ENCODE measurements around the gene SIVA1. TPM values are rescaled to one million over a fixed set of nuclear protein-coding genes. Genes with fewer than 3 reads are reported as not detected.

Gene SIVA1
- total RNA-seq, 3 donors from 2014 or later (not counting 1 experiment from before 2014, with no cell fraction given) = 59.7 to 74.8 (median 59.8) TPM

- TF ChIP-seq CTCF (IDR thresholded peaks at IDR 0.05) = no peak
- DNase-seq = no peak
- intact Hi-C loops (cut with micrococcal nuclease) = no loop called here
- Histone ChIP-seq H3K4me1 (ENCODE audit: control insufficient read depth, insufficient read depth, low read length) (peaks cover 3% of the 10 kb centered on the region), H3K27me3 (ENCODE audit: control insufficient read depth, insufficient read depth, low read length) (no peaks in the 10 kb centered on the region), H3K9me3 (ENCODE audit: control insufficient read depth, insufficient read depth, low read length) (no peaks in the 10 kb centered on the region), H3K4me3 (ENCODE audit: low read length) (no peak overlapping the region), H3K36me3 (ENCODE audit: control insufficient read depth, insufficient read depth, low read length) (no peaks in the 10 kb centered on the region), H3K27ac (ENCODE audit: low read length) (no peak overlapping the region)
- Mint-ChIP-seq H3K27me3 (ENCODE audit: low read depth in 2 of 2) (no peaks in the 10 kb centered on the region), H3K27ac (no peak overlapping the region), H3K4me3 (no peak overlapping the region), H3K9me3 (no peaks in the 10 kb centered on the region), H3K36me3 (no peaks in the 10 kb centered on the region), H3K4me1 (peaks cover 5 to 11% of the 10 kb centered on the region in 2 donors)
- WGBS (ENCODE audit: insufficient coverage) = 94% methylated on average over 18 of the region's 18 CpGs
- no peak for ATAC-seq
Observed at GRCh38 chr14:104715416-104715815, 37.5 kb upstream of the SIVA1 start.

- WGBS (ENCODE audit: insufficient coverage) = 91% methylated on average over 12 of the region's 12 CpGs
- no peaks in the 10 kb centered on the region for H3K36me3 ChIP-seq (ENCODE audit: control insufficient read depth, insufficient read depth, low read length)
- H3K4me1 Mint-ChIP-seq = peaks cover 5 to 11% of the 10 kb centered on the region in 2 donors
- ATAC-seq (no peak), DNase-seq (no peak)
- H3K27ac Mint-ChIP-seq = no peak overlapping the region
- no peak overlapping the region for H3K4me3 ChIP-seq (ENCODE audit: low read length)
- no peaks in the 10 kb centered on the region for H3K27me3 ChIP-seq (ENCODE audit: control insufficient read depth, insufficient read depth, low read length)
- H3K27ac ChIP-seq (ENCODE audit: low read length) = no peak overlapping the region
- TF ChIP-seq CTCF (IDR thresholded peaks at IDR 0.05) = no peak
- peaks cover 3% of the 10 kb centered on the region for H3K4me1 ChIP-seq (ENCODE audit: control insufficient read depth, insufficient read depth, low read length)
- H3K36me3 Mint-ChIP-seq = no peaks in the 10 kb centered on the region
- no peaks in the 10 kb centered on the region for H3K9me3 ChIP-seq (ENCODE audit: control insufficient read depth, insufficient read depth, low read length)
- H3K9me3 Mint-ChIP-seq = no peaks in the 10 kb centered on the region
- no peak overlapping the region for H3K4me3 Mint-ChIP-seq
- intact Hi-C loops (cut with micrococcal nuclease) = no loop called here
- no peaks in the 10 kb centered on the region for H3K27me3 Mint-ChIP-seq (ENCODE audit: low read depth in 2 of 2)
Observed at GRCh38 chr14:104715871-104716270, 37.1 kb upstream of the SIVA1 start.

DNA sequence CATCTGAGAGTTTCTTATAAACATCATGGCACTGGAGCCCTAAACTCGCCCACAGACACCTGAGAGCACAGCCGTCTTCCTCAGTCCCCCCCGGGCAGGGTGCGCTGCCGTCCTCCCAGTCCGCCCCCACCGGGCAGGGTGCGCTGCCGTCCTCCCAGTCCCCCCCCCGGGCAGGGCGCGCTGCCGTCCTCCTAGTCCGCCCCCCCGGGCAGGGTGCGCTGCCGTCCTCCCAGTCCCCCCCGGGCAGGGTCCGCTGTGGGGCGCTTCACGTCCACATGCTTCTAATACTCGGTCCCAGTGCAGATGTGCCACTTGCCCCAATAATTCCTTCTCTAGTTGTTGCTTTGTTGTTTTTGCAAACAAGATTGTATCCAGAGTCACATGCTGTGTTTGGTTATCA lies 35.8 kb upstream of the SIVA1 start:
- Mint-ChIP-seq H3K27ac (no peak overlapping the region), H3K4me3 (no peak overlapping the region), H3K27me3 (ENCODE audit: low read depth in 2 of 2) (no peaks in the 10 kb centered on the region), H3K4me1 (peaks cover 5 to 11% of the 10 kb centered on the region in 2 donors), H3K9me3 (no peaks in the 10 kb centered on the region), H3K36me3 (no peaks in the 10 kb centered on the region)
- 91% methylated on average over 22 of the region's 22 CpGs for WGBS (ENCODE audit: insufficient coverage)
- intact Hi-C loops (cut with micrococcal nuclease) = no loop called here
- Histone ChIP-seq H3K36me3 (ENCODE audit: control insufficient read depth, insufficient read depth, low read length) (no peaks in the 10 kb centered on the region), H3K4me1 (ENCODE audit: control insufficient read depth, insufficient read depth, low read length) (peaks cover 3% of the 10 kb centered on the region), H3K9me3 (ENCODE audit: control insufficient read depth, insufficient read depth, low read length) (no peaks in the 10 kb centered on the region), H3K27ac (ENCODE audit: low read length) (no peak overlapping the region), H3K4me3 (ENCODE audit: low read length) (no peak overlapping the region), H3K27me3 (ENCODE audit: control insufficient read depth, insufficient read depth, low read length) (no peaks in the 10 kb centered on the region)
- no peak for TF ChIP-seq CTCF (IDR thresholded peaks at IDR 0.05)
- ATAC-seq = no peak
- DNase-seq = no peak

DNA sequence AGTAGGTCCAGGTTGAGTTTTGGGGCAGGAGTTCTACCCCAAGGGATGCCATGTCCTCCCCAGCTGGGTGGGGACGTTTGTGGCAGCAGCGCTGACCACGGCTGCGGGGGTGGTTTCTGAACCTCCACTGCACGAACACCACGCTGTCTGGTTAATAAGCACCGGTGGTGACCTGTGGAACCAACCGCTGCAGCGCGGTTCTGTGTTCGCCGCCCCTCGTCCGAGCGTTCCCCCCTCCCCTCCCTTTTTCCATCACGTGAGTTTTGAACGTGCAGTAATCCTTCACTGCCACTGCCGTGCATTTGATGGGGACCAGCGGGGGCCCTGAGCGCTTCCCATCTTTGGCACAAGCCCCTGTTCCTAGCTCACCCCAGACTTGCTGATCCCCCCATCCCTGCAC lies 35.3 kb upstream of the SIVA1 start:
- Histone ChIP-seq H3K27ac (ENCODE audit: low read length) (no peak overlapping the region), H3K9me3 (ENCODE audit: control insufficient read depth, insufficient read depth, low read length) (no peaks in the 10 kb centered on the region), H3K27me3 (ENCODE audit: control insufficient read depth, insufficient read depth, low read length) (no peaks in the 10 kb centered on the region), H3K4me3 (ENCODE audit: low read length) (no peak overlapping the region), H3K36me3 (ENCODE audit: control insufficient read depth, insufficient read depth, low read length) (no peaks in the 10 kb centered on the region), H3K4me1 (ENCODE audit: control insufficient read depth, insufficient read depth, low read length) (peaks cover 3% of the 10 kb centered on the region)
- Mint-ChIP-seq H3K36me3 (no peaks in the 10 kb centered on the region), H3K27me3 (ENCODE audit: low read depth in 2 of 2) (no peaks in the 10 kb centered on the region), H3K27ac (no peak overlapping the region), H3K4me3 (no peak overlapping the region), H3K9me3 (no peaks in the 10 kb centered on the region), H3K4me1 (peaks cover 5 to 11% of the 10 kb centered on the region in 2 donors)
- 49% methylated on average over 20 of the region's 20 CpGs for WGBS (ENCODE audit: insufficient coverage)
- TF ChIP-seq CTCF (IDR thresholded peaks at IDR 0.05) = no peak
- ATAC-seq (peak in 1 of 3 donors; percentile 49), DNase-seq (no peak)
- intact Hi-C loops (cut with micrococcal nuclease) = no loop called here
